Fibroblast of pulmonary artery (primary cell): ENCODE data around the gene SLC38A1.
"Not testable (repeated sequence)": the region's sequence is repeated elsewhere in the genome, so short reads cannot be mapped to it uniquely, and the experiment has no call there.

Experiments used
- DNase-seq: peaks from one replicate; pipeline ENCODE4 v3.0.0-alpha.2; 2010; ENCODE audit warnings: low read depth
- H3K4me3 ChIP-seq: replicated peaks from 2 replicates; pipeline ENCODE4 v1.5.1; 2011; ENCODE audit warnings: low read depth, mild to moderate bottlenecking, control low read depth, low read length, moderate library complexity
- CTCF ChIP-seq: IDR thresholded peaks from 2 replicates; pipeline ENCODE4 v1.5.1; 2011; ENCODE audit warnings: mild to moderate bottlenecking, control low read depth, low read length, inconsistent platforms; ENCODE audit errors: missing control alignments

Gene SLC38A1

GRCh38 chr12:46167412-46167811 is 101.4 kb downstream of the SLC38A1 start:
- H3K4me3 ChIP-seq = no peak overlapping the region
- no peak for DNase-seq
- TF ChIP-seq CTCF = no peak

DNA sequence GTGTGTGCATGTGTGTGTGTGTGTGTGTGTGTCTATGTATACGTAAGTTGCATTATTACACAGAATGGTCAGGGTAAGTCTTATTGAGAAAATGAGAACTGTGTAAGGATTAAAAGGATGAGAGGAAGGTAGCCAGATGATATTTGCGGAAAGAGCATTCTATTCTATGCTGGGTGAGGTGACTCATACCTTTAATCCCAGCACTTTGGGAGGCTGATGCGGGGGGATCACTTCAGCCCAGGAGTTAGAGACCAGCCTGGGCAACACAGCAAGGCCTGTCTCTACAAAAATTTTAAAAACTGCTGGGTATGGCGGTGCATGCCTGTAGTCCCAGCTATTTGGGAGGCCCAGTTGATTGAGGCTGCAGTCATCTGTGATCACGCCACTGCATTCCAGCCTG is 103.7 kb downstream of the SLC38A1 start:
- H3K4me3 ChIP-seq = no peak overlapping the region
- no peak for TF ChIP-seq CTCF
- no peak for DNase-seq

DNA sequence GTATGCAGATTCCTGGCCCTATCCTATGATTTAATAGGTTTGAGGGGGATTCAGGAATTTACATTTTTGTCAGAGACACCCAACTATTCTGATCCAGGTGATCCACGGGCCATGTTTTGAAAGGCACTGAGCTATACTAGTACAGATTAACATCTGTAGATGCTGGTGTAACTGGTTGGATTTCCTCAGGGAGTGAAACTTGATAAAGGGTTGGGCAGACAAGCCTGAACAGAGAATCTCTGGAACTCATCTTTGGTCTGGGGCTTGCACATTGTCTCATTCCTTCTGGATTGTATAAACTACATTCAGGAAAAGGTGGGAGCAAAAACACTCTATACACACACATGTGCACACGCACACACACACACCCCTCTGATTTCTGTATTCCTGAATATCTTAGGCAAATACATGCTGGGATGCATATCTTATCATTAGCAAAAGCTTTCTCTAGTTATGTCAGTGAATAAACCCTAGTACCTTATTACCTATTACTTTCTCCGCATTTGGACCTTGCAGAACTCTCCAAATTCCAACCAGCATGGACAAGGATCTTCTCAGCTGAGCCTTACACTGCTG is 104.6 kb downstream of the SLC38A1 start:
- DNase-seq = no peak
- no peak for TF ChIP-seq CTCF
- H3K4me3 ChIP-seq = no peak overlapping the region

DNA sequence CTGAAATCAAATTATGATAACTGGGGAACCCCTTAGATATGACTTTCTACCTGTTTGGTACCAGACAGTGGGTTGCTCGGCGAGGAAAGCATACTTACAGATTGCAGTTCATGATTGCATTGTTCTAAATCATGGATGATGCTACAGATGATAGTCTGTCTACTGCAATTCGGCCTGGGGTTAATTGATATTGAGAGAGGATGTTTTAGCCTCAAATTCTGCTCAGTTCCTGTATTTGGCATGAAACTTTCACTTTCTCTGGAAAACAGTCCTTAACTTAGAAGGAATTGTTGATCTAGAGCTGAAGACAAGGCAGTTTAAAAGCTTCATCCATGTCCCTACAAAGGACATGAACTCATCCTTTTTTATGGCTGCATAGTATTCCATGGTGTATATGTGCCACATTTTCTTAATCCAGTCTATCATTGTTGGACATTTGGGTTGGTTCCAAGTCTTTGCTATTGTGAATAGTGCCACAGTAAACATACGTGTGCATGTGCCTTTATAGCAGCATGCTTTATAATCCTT is 106.2 kb downstream of the SLC38A1 start:
- DNase-seq, H3K4me3 ChIP-seq: not testable (repeated sequence)

- no peak for DNase-seq
- H3K4me3 ChIP-seq = no peak overlapping the region
- TF ChIP-seq CTCF = no peak
Measured at GRCh38 chr12:46160981-46161690, 107.7 kb downstream of the SLC38A1 start.

GRCh38 chr12:46160101-46160980 is 108.5 kb downstream of the SLC38A1 start:
- TF ChIP-seq CTCF = no peak
- H3K4me3 ChIP-seq = no peak overlapping the region
- peak; percentile 75 for DNase-seq

DNA sequence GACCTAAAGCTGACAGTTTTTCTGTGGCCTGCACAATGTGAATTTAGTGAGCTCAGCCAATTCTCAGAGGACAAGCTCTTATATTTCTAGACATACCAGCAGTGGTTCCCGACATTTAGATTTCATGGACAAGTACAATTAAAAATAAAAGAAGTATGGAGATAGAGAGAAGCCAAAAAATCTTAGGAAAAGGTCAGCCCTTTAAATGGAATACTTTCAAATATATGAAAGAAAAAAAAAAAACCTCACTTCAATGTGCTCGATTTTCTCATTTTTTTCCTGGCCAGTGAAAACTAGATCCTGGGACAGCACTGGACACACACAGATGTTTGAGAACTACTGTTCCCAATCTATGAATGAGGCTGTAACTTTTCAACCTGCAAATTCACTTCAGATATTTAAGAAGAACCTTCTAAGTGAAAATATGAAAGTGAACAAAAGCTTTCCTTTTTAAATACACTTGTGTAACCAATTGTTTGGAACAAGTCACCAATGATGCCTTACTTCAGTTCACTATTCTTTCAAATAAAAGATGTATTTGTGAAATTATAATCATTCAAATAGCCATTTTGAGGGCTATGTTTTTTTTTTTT is 109.4 kb downstream of the SLC38A1 start:
- no peak for TF ChIP-seq CTCF
- DNase-seq = no peak
- H3K4me3 ChIP-seq = no peak overlapping the region
